Measurements from ENCODE around the gene DGKK.

The DGKK gene

DNA sequence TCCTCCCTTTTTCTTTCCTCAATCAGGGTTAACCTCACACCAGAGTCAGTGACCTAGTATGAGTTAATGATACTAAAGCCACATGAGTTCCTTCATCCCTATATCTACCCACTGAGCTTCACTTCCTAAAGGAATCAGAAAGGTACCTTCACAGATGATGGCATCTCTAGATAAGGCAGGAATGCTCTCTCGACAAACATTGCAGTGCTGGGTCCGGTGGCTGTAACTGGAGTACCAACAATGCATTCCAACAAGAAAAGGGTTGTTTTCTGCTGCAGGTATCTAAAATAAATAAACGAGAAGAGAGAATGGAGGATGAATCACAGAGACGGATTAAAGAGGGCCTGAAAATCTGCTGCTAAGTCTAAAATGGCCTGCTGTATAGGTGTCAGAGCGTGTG is 66.7 kb downstream of the DGKK start:
- in situ Hi-C loops (cut with MboI; ENCODE audit: low pct_unique_long_range_greater_than_20kb, low sequenced_read_pairs, unreplicated experiment), result no loop called here
- DNase-seq (ENCODE audit: low spot score), result no peak
- TF ChIP-seq, protein P1, sequence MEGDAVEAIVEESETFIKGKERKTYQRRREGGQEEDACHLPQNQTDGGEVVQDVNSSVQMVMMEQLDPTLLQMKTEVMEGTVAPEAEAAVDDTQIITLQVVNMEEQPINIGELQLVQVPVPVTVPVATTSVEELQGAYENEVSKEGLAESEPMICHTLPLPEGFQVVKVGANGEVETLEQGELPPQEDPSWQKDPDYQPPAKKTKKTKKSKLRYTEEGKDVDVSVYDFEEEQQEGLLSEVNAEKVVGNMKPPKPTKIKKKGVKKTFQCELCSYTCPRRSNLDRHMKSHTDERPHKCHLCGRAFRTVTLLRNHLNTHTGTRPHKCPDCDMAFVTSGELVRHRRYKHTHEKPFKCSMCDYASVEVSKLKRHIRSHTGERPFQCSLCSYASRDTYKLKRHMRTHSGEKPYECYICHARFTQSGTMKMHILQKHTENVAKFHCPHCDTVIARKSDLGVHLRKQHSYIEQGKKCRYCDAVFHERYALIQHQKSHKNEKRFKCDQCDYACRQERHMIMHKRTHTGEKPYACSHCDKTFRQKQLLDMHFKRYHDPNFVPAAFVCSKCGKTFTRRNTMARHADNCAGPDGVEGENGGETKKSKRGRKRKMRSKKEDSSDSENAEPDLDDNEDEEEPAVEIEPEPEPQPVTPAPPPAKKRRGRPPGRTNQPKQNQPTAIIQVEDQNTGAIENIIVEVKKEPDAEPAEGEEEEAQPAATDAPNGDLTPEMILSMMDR (IDR thresholded peaks at IDR 0.05; ENCODE audit: extremely low read depth, insufficient read depth, missing control alignments), result no peak

DNA sequence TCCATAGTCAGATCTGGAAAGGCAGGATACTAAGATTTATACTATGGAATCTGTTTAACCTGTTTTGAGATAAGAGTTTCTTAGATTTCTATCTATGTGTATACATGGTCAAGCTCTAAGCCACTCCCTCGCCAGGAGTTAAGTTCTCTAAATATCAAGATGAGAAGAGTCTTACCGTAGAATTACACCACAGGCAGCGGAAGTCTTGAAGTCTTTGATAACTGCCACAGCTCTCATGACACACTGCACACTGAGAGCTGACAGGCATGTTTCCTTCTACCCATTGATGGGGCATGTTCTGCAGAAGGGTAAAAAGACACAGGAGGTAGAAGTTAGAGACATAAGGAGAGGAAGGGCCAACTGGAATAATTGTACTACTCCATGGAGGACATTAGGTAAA is 67.7 kb downstream of the DGKK start:
- in situ Hi-C loops (cut with MboI; ENCODE audit: low pct_unique_long_range_greater_than_20kb, low sequenced_read_pairs, unreplicated experiment), result no loop called here
- DNase-seq (ENCODE audit: low spot score), result no peak
- TF ChIP-seq, protein P1 (IDR thresholded peaks at IDR 0.05; ENCODE audit: extremely low read depth, insufficient read depth, missing control alignments), result no peak

DNA sequence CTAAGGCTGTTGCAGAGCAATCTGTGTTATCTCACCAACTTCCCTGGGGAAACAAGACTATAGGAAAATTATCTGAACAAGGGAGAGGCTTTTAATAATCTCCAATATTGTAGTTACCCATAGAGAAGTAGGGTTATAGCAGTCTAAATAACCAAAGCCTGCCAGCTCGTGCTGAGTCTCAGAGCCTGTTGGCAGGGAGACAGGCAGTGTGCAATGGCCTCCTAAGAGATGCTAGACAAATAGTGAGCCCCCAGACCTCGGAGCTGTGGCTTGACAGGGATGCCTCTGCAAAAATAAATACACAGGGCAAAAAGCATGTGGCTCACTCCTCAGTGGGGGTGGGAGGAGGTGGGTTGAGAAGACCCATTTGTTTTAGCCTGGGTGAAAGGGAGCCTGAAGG is 76.7 kb downstream of the DGKK start:
- in situ Hi-C loops (cut with MboI; ENCODE audit: low pct_unique_long_range_greater_than_20kb, low sequenced_read_pairs, unreplicated experiment), result no loop called here
- DNase-seq (ENCODE audit: low spot score), result no peak
- TF ChIP-seq, protein P1 (IDR thresholded peaks at IDR 0.05; ENCODE audit: extremely low read depth, insufficient read depth, missing control alignments), result no peak

DNA sequence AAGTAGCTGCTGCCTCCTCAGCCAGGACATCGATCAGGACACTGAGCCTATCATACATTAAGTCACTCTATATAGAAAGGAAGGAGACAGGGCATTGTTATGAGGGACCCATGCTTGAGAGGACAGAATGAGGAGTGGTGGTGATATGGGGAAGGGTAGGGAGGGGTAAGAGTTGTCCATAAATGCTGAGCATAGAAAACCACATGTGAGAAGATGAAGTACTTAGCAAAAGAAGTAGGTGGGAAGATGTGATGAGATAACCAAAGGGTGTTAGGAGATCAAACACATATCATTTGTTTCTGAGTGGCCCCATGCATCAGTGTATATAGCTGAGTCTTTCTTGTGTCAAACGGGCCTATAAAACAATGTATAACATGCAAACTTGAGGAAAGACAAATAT is 84.1 kb downstream of the DGKK start:
- TF ChIP-seq, protein P1 (IDR thresholded peaks at IDR 0.05; ENCODE audit: extremely low read depth, insufficient read depth, missing control alignments), result no peak
- no peak for DNase-seq (ENCODE audit: low spot score)
- in situ Hi-C loops (cut with MboI; ENCODE audit: low pct_unique_long_range_greater_than_20kb, low sequenced_read_pairs, unreplicated experiment), result no loop called here

DNA sequence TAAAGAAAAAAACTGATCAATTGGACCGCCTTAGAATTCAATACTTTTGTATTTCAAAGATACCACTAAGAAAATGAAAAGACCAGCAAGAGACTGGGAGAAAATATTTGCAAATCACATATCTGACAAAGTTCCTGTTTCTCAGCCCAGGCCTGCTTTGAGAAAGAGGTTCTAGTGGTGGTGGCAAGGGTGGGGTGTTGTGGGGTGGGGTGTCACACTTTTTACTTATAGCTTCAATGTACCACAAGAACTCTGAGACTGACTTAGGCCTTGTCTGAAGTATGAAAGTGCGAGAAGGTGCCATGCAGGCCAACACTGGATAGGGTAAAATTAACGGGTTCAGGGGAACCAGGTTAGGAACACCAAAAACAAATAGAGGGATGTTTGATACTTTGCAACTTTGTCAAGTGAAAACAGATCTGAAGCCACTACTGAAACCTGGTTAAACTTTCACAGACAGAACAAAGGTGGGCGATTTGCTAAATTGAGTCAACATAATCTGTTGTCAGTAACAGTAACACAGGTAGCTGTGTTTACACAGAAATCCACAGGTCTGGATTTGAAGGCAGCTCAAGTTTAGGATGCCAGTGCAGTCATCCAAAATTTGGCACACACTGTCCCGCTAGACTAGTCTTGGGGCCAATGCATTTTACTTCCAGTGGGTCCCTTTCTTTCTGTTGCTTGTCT is 88.8 kb downstream of the DGKK start:
- TF ChIP-seq, protein P1 (IDR thresholded peaks at IDR 0.05; ENCODE audit: extremely low read depth, insufficient read depth, missing control alignments), result no peak
- DNase-seq (ENCODE audit: low spot score), result no peak
- in situ Hi-C loops (cut with MboI; ENCODE audit: low pct_unique_long_range_greater_than_20kb, low sequenced_read_pairs, unreplicated experiment), result no loop called here

DNA sequence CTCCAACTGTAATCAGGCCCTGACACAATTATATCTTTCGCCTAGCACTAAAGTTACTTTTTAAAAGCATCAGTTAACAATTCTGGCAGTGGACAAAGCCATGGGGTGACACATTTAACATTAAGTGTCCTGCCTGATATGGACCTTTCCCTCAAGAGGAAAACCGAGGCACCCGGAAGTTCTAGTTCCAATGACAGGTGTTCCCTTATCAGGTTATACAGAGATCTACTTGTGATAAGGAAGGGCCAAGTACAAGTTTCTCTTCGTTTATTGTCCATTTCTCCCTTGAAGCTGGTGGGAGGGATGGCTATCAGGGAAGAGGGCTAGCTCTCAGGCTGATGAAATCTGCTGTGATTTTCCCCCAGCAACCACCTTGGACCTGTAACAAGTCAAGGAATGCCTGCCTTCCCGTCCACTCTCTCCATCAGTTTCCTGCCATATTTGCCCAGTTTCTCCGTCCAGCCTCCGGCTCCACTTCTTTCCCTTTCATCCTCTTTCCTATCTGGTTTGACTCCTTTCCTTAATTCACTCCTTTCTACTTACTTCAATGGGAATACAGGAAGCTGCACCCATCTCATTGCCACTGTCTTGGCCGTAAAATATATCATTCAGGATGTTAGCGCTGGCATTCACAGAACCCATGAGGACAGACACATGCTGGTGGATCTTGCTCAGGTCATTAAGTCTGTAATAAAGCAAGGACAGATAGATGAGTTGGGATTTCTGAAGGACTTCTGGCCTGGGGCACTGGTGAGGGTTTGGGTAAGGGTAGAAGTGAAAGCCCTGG is 95.0 kb downstream of the DGKK start:
- TF ChIP-seq, protein P1 (IDR thresholded peaks at IDR 0.05; ENCODE audit: extremely low read depth, insufficient read depth, missing control alignments), result no peak
- no peak for DNase-seq (ENCODE audit: low spot score)
- in situ Hi-C loops (cut with MboI; ENCODE audit: low pct_unique_long_range_greater_than_20kb, low sequenced_read_pairs, unreplicated experiment), result no loop called here
